ENCODE data around the gene OSBPL7. TPM values are rescaled to one million over a fixed set of nuclear protein-coding genes. Genes with fewer than 3 reads are reported as not detected.

Gene OSBPL7
- total and polyA plus RNA-seq, 2 of the 13 experiments (the other 11 are each of a cell fraction or from before 2014, with no cell fraction given) = 4.7 to 6.6 TPM

GRCh38 chr17:47831003-47831933 is 9.7 kb upstream of the OSBPL7 start, which contains the start of the genes LRRC46 and MRPL10 (continued):
- TF ChIP-seq HDAC6 (IDR thresholded peaks at IDR 0.05; ENCODE audit: low read depth, low read length) = no peak
- TF ChIP-seq KAT2B (IDR thresholded peaks at IDR 0.05; ENCODE audit: borderline replicate concordance, low read depth, low read length) = no peak
- peak; percentile 94 for TF ChIP-seq HOXA3 (CRISPR knock-in tag; IDR thresholded peaks at IDR 0.05)
- peak; percentile 94 for TF ChIP-seq ZFP91 (CRISPR knock-in tag; IDR thresholded peaks at IDR 0.05; ENCODE audit: borderline replicate concordance)
- TF ChIP-seq, protein P1, sequence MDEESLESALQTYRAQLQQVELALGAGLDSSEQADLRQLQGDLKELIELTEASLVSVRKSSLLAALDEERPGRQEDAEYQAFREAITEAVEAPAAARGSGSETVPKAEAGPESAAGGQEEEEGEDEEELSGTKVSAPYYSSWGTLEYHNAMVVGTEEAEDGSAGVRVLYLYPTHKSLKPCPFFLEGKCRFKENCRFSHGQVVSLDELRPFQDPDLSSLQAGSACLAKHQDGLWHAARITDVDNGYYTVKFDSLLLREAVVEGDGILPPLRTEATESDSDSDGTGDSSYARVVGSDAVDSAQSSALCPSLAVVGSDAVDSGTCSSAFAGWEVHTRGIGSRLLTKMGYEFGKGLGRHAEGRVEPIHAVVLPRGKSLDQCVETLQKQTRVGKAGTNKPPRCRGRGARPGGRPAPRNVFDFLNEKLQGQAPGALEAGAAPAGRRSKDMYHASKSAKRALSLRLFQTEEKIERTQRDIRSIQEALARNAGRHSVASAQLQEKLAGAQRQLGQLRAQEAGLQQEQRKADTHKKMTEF (CRISPR knock-in tag; IDR thresholded peaks at IDR 0.05) = peak; percentile 86
- TF ChIP-seq ZNF703 (CRISPR knock-in tag; IDR thresholded peaks at IDR 0.05; ENCODE audit: borderline replicate concordance) = no peak
- TF ChIP-seq CAMTA2 (CRISPR knock-in tag; IDR thresholded peaks at IDR 0.05; ENCODE audit: borderline replicate concordance) = peak; percentile 60
- TF ChIP-seq HNRNPLL (IDR thresholded peaks at IDR 0.05; ENCODE audit: low read depth, low read length, poor library complexity, severe bottlenecking) = peak; percentile 89
- peak; percentile 95 for TF ChIP-seq ELF3 (CRISPR knock-in tag; IDR thresholded peaks at IDR 0.05)
- no peak for TF ChIP-seq ZNF569 (CRISPR knock-in tag; IDR thresholded peaks at IDR 0.05; ENCODE audit: borderline replicate concordance)
- TF ChIP-seq GRHL1 (CRISPR knock-in tag; conservative IDR thresholded peaks at IDR 0.05) = no peak
- no peak for TF ChIP-seq ZMYM2 (CRISPR knock-in tag; IDR thresholded peaks at IDR 0.05)
- 0 out of 2 replicates have a peak, but pooled peaks have one; percentile 11 for TF ChIP-seq ZNF3 (CRISPR knock-in tag; IDR thresholded peaks at IDR 0.05)
- TF ChIP-seq NR2C2 (CRISPR knock-in tag; IDR thresholded peaks at IDR 0.05; ENCODE audit: borderline replicate concordance) = peak; percentile 82
- TF ChIP-seq, protein P2, sequence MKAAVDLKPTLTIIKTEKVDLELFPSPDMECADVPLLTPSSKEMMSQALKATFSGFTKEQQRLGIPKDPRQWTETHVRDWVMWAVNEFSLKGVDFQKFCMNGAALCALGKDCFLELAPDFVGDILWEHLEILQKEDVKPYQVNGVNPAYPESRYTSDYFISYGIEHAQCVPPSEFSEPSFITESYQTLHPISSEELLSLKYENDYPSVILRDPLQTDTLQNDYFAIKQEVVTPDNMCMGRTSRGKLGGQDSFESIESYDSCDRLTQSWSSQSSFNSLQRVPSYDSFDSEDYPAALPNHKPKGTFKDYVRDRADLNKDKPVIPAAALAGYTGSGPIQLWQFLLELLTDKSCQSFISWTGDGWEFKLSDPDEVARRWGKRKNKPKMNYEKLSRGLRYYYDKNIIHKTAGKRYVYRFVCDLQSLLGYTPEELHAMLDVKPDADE (CRISPR knock-in tag; IDR thresholded peaks at IDR 0.05) = no peak
- peak; percentile 74; the same call in 1 of the 2 replicates for TF ChIP-seq FOXO1 (CRISPR knock-in tag; IDR thresholded peaks at IDR 0.05)
- peak in 1 of 2 experiments; percentile 73; a peak in 1 of 4 replicates for TF ChIP-seq REST (IDR thresholded peaks at IDR 0.05; ENCODE audit: borderline replicate concordance in 1 of 2, low read depth in 1 of 2, low read length in 2 of 2)
- TF ChIP-seq GLI4 (CRISPR knock-in tag; IDR thresholded peaks at IDR 0.05; ENCODE audit: borderline replicate concordance) = peak; percentile 90

All from HepG2 (cell line).